ENCODE data around the gene SLC35G6. TPM values are rescaled to one million over a fixed set of nuclear protein-coding genes. Genes with fewer than 3 reads are reported as not detected.

The SLC35G6 gene
- total and polyA plus RNA-seq, 3 donors from 2014 or later: 1.8 to 3.9 (median 3.9) TPM

- no peak for DNase-seq
- no peaks in the 10 kb centered on the region for H3K9me3 ChIP-seq
- intact Hi-C loops (cut with DNase I; ENCODE audit: low total_unique reads): no loop called here
- H3K4me3 ChIP-seq: no peak overlapping the region
- peaks cover 16% of the 10 kb centered on the region for H3K4me1 ChIP-seq
- no peaks in the 10 kb centered on the region for H3K27me3 ChIP-seq
- peak overlapping the region; percentile 31 to 80 for H3K27ac ChIP-seq
- WGBS, 2 donors: 87 to 94% methylated on average over 26 to 33 of the region's 33 CpGs
- no peaks in the 10 kb centered on the region for H3K36me3 ChIP-seq (ENCODE audit: low read depth, missing control alignments)
- TF ChIP-seq POLR2A (IDR thresholded peaks at IDR 0.05) (no peak), CTCF (IDR thresholded peaks at IDR 0.05) (no peak)
Measured at GRCh38 chr17:7465597-7466275, 15.5 kb upstream of the SLC35G6 start.

GRCh38 chr17:7466318-7466638 lies 15.0 kb upstream of the SLC35G6 start:
- no peaks in the 10 kb centered on the region for H3K36me3 ChIP-seq (ENCODE audit: low read depth, missing control alignments)
- peaks cover 16% of the 10 kb centered on the region for H3K4me1 ChIP-seq
- intact Hi-C loops (cut with DNase I; ENCODE audit: low total_unique reads): no loop called here
- H3K9me3 ChIP-seq: no peaks in the 10 kb centered on the region
- no peak overlapping the region for H3K4me3 ChIP-seq
- no peak for DNase-seq
- TF ChIP-seq POLR2A (IDR thresholded peaks at IDR 0.05): no peak
- no peak for TF ChIP-seq CTCF (IDR thresholded peaks at IDR 0.05)
- H3K27ac ChIP-seq: peak overlapping the region; percentile 31 to 80
- WGBS, 2 donors: 73 to 84% methylated on average over 8 to 9 of the region's 9 CpGs
- no peaks in the 10 kb centered on the region for H3K27me3 ChIP-seq

- Histone ChIP-seq H3K27me3 (no peaks in the 10 kb centered on the region), H3K9me3 (no peaks in the 10 kb centered on the region), H3K4me3 (no peak overlapping the region), H3K4me1 (peaks cover 16% of the 10 kb centered on the region), H3K36me3 (ENCODE audit: low read depth, missing control alignments) (no peaks in the 10 kb centered on the region), H3K27ac (peak overlapping the region; percentile 31 to 80)
- TF ChIP-seq CTCF (IDR thresholded peaks at IDR 0.05) (no peak), POLR2A (IDR thresholded peaks at IDR 0.05) (no peak)
- 57 to 65% methylated on average over 15 to 16 of the region's 16 CpGs for WGBS, 2 donors
- intact Hi-C loops (cut with DNase I; ENCODE audit: low total_unique reads): no loop called here
- DNase-seq: peak; percentile 80
Measured at GRCh38 chr17:7466639-7467341, 14.5 kb upstream of the SLC35G6 start.

- no peaks in the 10 kb centered on the region for H3K27me3 ChIP-seq
- TF ChIP-seq CTCF (IDR thresholded peaks at IDR 0.05): no peak
- TF ChIP-seq POLR2A (IDR thresholded peaks at IDR 0.05): no peak
- H3K36me3 ChIP-seq (ENCODE audit: low read depth, missing control alignments): no peaks in the 10 kb centered on the region
- no peaks in the 10 kb centered on the region for H3K9me3 ChIP-seq
- 90 to 96% methylated on average over 3 of the region's 3 CpGs for WGBS, 2 donors
- H3K4me3 ChIP-seq: no peak overlapping the region
- peaks cover 16% of the 10 kb centered on the region for H3K4me1 ChIP-seq
- H3K27ac ChIP-seq: peak overlapping the region in 1 of 2 donors; percentile 80
- DNase-seq: no peak
- intact Hi-C loops (cut with DNase I; ENCODE audit: low total_unique reads): no loop called here
Measured at GRCh38 chr17:7467498-7467897, 13.7 kb upstream of the SLC35G6 start.

Measured in testis (tissue), 3 donors.